ENCODE data around the gene SYNPO2. TPM values are rescaled to one million over a fixed set of nuclear protein-coding genes. Genes with fewer than 3 reads are reported as not detected.

SYNPO2 gene
- polyA plus RNA-seq, 1 donor (not counting 4 experiments of a cell fraction or from before 2014, with no cell fraction given), result 0.34 TPM

GRCh38 chr4:119030536-119030890 lies 141.9 kb downstream of the SYNPO2 start:
- DNase-seq (ENCODE audit: low read depth, low spot score) (no peak), FAIRE-seq (no peak)
- Histone ChIP-seq H3K9me3 (ENCODE audit: control insufficient read depth, low read depth, low read length) (no peaks in the 10 kb centered on the region), H3K79me2 (ENCODE audit: control insufficient read depth, insufficient read depth, low read length) (no peaks in the 10 kb centered on the region), H3K4me2 (ENCODE audit: control insufficient read depth, extremely low read depth, insufficient read depth, low read depth, low read length) (no peak overlapping the region), H3K36me3 (ENCODE audit: control insufficient read depth in 2 of 2, extremely low read depth in 1 of 2, insufficient read depth in 2 of 2, low read length in 2 of 2) (no peaks in the 10 kb centered on the region), H3K9me1 (ENCODE audit: control insufficient read depth, extremely low read depth, insufficient read depth, low read length) (no peaks in the 10 kb centered on the region), H3K9ac (ENCODE audit: control insufficient read depth, extremely low read depth, insufficient read depth, low read length) (no peak overlapping the region), H3K27me3 (ENCODE audit: control insufficient read depth, extremely low read depth, insufficient read depth, low read length) (no peaks in the 10 kb centered on the region), H3K4me1 (ENCODE audit: control insufficient read depth, extremely low read depth, insufficient read depth, low read length) (peaks cover 11% of the 10 kb centered on the region), H3K4me3 (ENCODE audit: control insufficient read depth in 2 of 3, extremely low read depth in 1 of 3, insufficient read depth in 2 of 3, low read depth in 1 of 3, low read length in 3 of 3) (no peak overlapping the region), H2AFZ (ENCODE audit: control insufficient read depth, low read length) (no peak overlapping the region), H3K27ac (ENCODE audit: control insufficient read depth, insufficient read depth, low read length) (no peak overlapping the region), H4K20me1 (ENCODE audit: control insufficient read depth, extremely low read depth, insufficient read depth, low read length) (no peaks in the 10 kb centered on the region)
- no peak for TF ChIP-seq EZH2 (IDR thresholded peaks at IDR 0.05; ENCODE audit: low read length)
- TF ChIP-seq CTCF (optimal IDR thresholded peaks at IDR 0.05 in 1 of 3, IDR thresholded peaks at IDR 0.05 in 1 of 3, conservative IDR thresholded peaks at IDR 0.05 in 1 of 3; ENCODE audit: extremely low read depth in 1 of 3, insufficient read depth in 2 of 3, low read length in 3 of 3), result no peak
- dilution Hi-C loops (cut with MboI; ENCODE audit: extremely low pct_ligation_motif_present, low sequenced_read_pairs), result no loop called here

- no peak overlapping the region for H3K27ac ChIP-seq (ENCODE audit: control insufficient read depth, insufficient read depth, low read length)
- TF ChIP-seq EZH2 (IDR thresholded peaks at IDR 0.05; ENCODE audit: low read length) (no peak), CTCF (optimal IDR thresholded peaks at IDR 0.05 in 1 of 3, IDR thresholded peaks at IDR 0.05 in 1 of 3, conservative IDR thresholded peaks at IDR 0.05 in 1 of 3; ENCODE audit: extremely low read depth in 1 of 3, insufficient read depth in 2 of 3, low read length in 3 of 3) (no peak)
- dilution Hi-C loops (cut with MboI; ENCODE audit: extremely low pct_ligation_motif_present, low sequenced_read_pairs), result no loop called here
- H3K4me2 ChIP-seq (ENCODE audit: control insufficient read depth, extremely low read depth, insufficient read depth, low read depth, low read length), result no peak overlapping the region
- peaks cover 4% of the 10 kb centered on the region for H3K4me1 ChIP-seq (ENCODE audit: control insufficient read depth, extremely low read depth, insufficient read depth, low read length)
- DNase-seq (ENCODE audit: low read depth, low spot score) (no peak), FAIRE-seq (no peak)
- H3K9me1 ChIP-seq (ENCODE audit: control insufficient read depth, extremely low read depth, insufficient read depth, low read length), result no peaks in the 10 kb centered on the region
- no peaks in the 10 kb centered on the region for H4K20me1 ChIP-seq (ENCODE audit: control insufficient read depth, extremely low read depth, insufficient read depth, low read length)
- H3K36me3 ChIP-seq (ENCODE audit: control insufficient read depth in 2 of 2, extremely low read depth in 1 of 2, insufficient read depth in 2 of 2, low read length in 2 of 2), result no peaks in the 10 kb centered on the region
- no peak overlapping the region for H3K4me3 ChIP-seq (ENCODE audit: control insufficient read depth in 2 of 3, extremely low read depth in 1 of 3, insufficient read depth in 2 of 3, low read depth in 1 of 3, low read length in 3 of 3)
- no peaks in the 10 kb centered on the region for H3K9me3 ChIP-seq (ENCODE audit: control insufficient read depth, low read depth, low read length)
- no peak overlapping the region for H2AFZ ChIP-seq (ENCODE audit: control insufficient read depth, low read length)
- no peaks in the 10 kb centered on the region for H3K79me2 ChIP-seq (ENCODE audit: control insufficient read depth, insufficient read depth, low read length)
- no peak overlapping the region for H3K9ac ChIP-seq (ENCODE audit: control insufficient read depth, extremely low read depth, insufficient read depth, low read length)
- H3K27me3 ChIP-seq (ENCODE audit: control insufficient read depth, extremely low read depth, insufficient read depth, low read length), result no peaks in the 10 kb centered on the region
These were observed 142.6 kb downstream of the SYNPO2 start for GRCh38 chr4:119031218-119031617.
